K562 (cell line): Measurements from ENCODE around the gene PTPRO. TPM values are rescaled to one million over a fixed set of nuclear protein-coding genes. Genes with fewer than 3 reads are reported as not detected.

Source experiments
- KDM5B ChIP-seq: fragments of 200-600 bp; sonication (generic); IDR thresholded peaks from 2 replicates; pipeline ENCODE4 v1.6.1; 2012; ENCODE audit warnings: low read depth, mild to moderate bottlenecking, moderate library complexity, low read length, control low read depth, inconsistent platforms; ENCODE audit not compliant: insufficient replicate concordance
- ZBTB40 ChIP-seq, 2 experiments: fragments of 450-650 bp in 1 of 2; sonication (generic) in 1 of 2; formaldehyde crosslinking in 1 of 2; IDR thresholded peaks; 2 replicates each; pipeline versions ENCODE4 v1.7.1 to v1.9.0; 2016 to 2022; ENCODE audit warnings: inconsistent platforms in 1 of 2, mild to moderate bottlenecking in 1 of 2, missing genetic modification reagents in 1 of 2
- polyA plus RNA-seq, 8 experiments: library from polyadenylated mRNA; depleted of rRNA in 4 of 8; stranded (reverse) in 5 of 8; unstranded in 3 of 8; fragments of >200 nt; fragmentation: Nextera tagmentation in 2 of 8; fragmentation: Illumina TruSeq in 1 of 8; extraction: Ambion mirVana in 2 of 8; extraction: Trizol in 1 of 8; gene quantifications; 2 replicates each; pipeline versions ENCODE4 v1.2.1 to v1.2.3, GENCODE V29; 2011 to 2014; ENCODE audit warnings: inconsistent platforms in 1 of 8, missing spikeins in 1 of 8
- total RNA-seq, 7 experiments: library from RNA; depleted of rRNA in 6 of 7; stranded (reverse); fragments of >200 nt in 6 of 7; fragmentation: Illumina TruSeq in 2 of 7; extraction: Trizol in 2 of 7; gene quantifications; 2 replicates each; pipeline versions ENCODE4 v1.2.1 to v1.2.3, GENCODE V29; 2011 to 2021; ENCODE audit warnings: low replicate concordance in 1 of 7

PTPRO gene
- total and polyA plus RNA-seq, 9 of the 15 experiments (the other 6 are each of a cell fraction or from before 2014, with no cell fraction given) = 0.22 TPM; not detected in 8

- TF ChIP-seq ZBTB40 (IDR thresholded peaks at IDR 0.05) = no peak
- TF ChIP-seq ZBTB40 (CRISPR knock-in tag; IDR thresholded peaks at IDR 0.05) = no peak
- no peak for TF ChIP-seq KDM5B
Measured at GRCh38 chr12:15562263-15562662, 240.0 kb downstream of the PTPRO start (continued).
